Prostate gland (tissue), 2 donors: Measurements from ENCODE around the gene GH1. TPM values are rescaled to one million over a fixed set of nuclear protein-coding genes. Genes with fewer than 3 reads are reported as not detected.
"Not testable (repeated sequence)": the region's sequence is repeated elsewhere in the genome, so short reads cannot be mapped to it uniquely, and the experiment has no call there.

ENCODE experiments used
- DNase-seq: peaks from one replicate; pipeline ENCODE4 v3.0.0-alpha.2; 2019; ENCODE audit warnings: low spot score
- H3K27ac ChIP-seq, 2 donors: fragments of 200-600 bp; sonication (generic); 2 replicates each; pipeline ENCODE4 v1.5.1; 2017 to 2019
- H3K27me3 ChIP-seq: fragments of 200-600 bp; sonication (generic); replicated peaks from 2 replicates; pipeline ENCODE4 v1.5.1; 2019; ENCODE audit not compliant: insufficient read depth
- H3K36me3 ChIP-seq, 2 donors: fragments of 200-600 bp; sonication (generic); 1 replicate in 1 of 2; 2 replicates in 1 of 2; pipeline versions ENCODE4 v1.5.1 to v1.8.1; 2017 to 2019
- H3K4me1 ChIP-seq: fragments of 200-600 bp; sonication (generic); replicated peaks from 2 replicates; pipeline ENCODE4 v1.5.1; 2019
- H3K4me3 ChIP-seq, 2 donors: fragments of 200-600 bp; sonication (generic); 2 replicates each; pipeline ENCODE4 v1.5.1; 2017 to 2019
- H3K9me3 ChIP-seq: fragments of 200-600 bp; sonication (generic); 2 replicates; pipeline ENCODE4 v1.5.1; 2017
- WGBS: methylation state at CpG from one replicate; pipeline ENCODE4 v1.1.5; 2018; 5-methylcytosine and 5-hydroxymethylcytosine counted together
- intact Hi-C: fragments of 100-400 bp; cut with DNase I; formaldehyde crosslinking; loops from one replicate; pipeline ENCODE4 v1.14.2; 2022
- small RNA-seq, 2 donors: library from RNA; depleted of rRNA; stranded (forward); fragments of <200 nt; gene quantifications; one replicate each; pipeline ENCODE3, GENCODE V24; 2016
- total RNA-seq, 2 donors: library from RNA; depleted of rRNA; stranded (reverse); fragments of >200 nt; gene quantifications; one replicate each; pipeline ENCODE4 v1.1.0, GENCODE V29; 2016

The GH1 gene
- total RNA-seq, 2 donors from 2014 or later = not detected

DNA sequence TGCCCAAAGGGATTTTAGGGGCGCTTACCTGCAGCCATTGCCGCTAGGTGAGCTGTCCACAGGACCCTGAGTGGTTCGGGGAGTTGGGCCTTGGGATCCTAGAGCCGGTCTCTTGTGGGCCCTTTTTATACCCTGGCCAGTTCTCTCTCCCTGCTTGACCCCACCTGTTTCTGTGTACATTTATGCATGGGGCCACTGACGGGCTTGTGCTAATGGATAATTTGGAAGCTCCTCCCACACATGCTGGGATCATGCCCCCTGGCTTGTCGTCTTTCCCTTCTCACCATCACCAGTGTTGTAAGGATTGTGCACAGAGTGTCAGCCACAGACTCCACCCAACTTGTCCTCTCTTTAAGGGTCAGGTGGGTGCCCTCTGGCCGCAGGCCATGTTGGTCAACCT lies 45.1 kb downstream of the GH1 start, which contains the start of gene CSH2:
TSS of gene CSH2 (minus strand) at position 101 of the 400 bp plus-strand sequence. CDS start at position 38, 63 bp downstream.
- H3K4me3 ChIP-seq, H3K27ac ChIP-seq, H3K27me3 ChIP-seq, DNase-seq, H3K4me1 ChIP-seq, intact Hi-C loops, H3K9me3 ChIP-seq, H3K36me3 ChIP-seq: not testable (repeated sequence)
- WGBS = 78% methylated on average over 6 of the region's 7 CpGs

DNA sequence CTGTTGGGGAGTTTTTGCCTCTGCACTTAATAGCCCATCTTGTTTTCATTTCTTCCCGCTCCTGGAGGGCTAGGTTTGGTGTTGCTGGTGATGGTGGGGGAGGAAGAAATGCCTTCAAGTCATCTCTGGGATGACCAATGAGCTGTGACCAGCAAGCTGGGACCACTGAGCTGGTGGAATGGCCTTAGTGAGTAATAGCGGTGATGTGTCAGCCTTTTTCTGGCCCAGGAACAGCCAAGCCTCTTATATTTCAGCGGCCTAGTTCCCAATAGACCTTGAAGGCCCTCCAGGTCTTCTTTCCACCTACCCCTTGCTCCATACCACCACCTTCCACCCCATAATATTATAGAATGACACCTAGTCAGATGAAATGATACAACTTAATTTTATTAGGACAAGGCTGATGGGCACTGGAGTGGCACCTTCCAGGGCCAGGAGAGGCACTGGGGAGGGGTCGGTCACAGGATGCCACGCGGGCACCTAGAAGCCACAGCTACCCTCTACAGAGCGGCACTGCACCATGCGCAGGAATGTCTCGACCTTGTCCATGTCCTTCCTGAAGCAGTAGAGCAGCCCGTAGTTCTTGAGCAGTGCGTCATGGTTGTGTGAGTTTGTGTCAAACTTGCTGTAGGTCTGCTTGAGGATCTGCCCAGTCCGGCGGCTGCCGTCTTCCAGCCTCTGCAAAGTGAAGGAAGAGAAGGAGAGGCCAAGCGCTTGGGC lies 46.8 kb downstream of the GH1 start:
- H3K27me3 ChIP-seq, H3K36me3 ChIP-seq, H3K27ac ChIP-seq, H3K4me3 ChIP-seq, intact Hi-C loops, H3K4me1 ChIP-seq, H3K9me3 ChIP-seq, DNase-seq: not testable (repeated sequence)
- 94% methylated on average over 14 of the region's 15 CpGs for WGBS

DNA sequence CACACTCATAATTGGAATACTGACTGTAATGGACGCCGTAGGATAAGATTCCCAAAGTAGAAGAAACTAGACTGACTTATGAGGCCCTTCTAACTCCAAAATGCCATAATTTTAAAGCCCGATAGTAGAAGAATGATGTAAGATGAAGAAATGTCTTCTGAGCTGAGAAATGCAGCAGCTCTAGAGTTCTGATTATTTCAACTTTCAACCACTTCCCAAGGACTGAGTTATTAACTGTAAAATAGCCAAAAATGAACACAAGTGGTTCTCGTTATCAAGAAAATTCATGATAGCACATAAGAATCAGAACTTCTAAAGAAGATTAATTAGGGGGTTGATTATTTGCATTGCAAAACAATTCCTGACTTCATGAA lies 48.4 kb downstream of the GH1 start:
- intact Hi-C loops, H3K4me1 ChIP-seq, H3K36me3 ChIP-seq, H3K27ac ChIP-seq, H3K4me3 ChIP-seq, H3K9me3 ChIP-seq, H3K27me3 ChIP-seq, DNase-seq: not testable (repeated sequence)
- WGBS = 84% methylated on average over 4 of the region's 4 CpGs

DNA sequence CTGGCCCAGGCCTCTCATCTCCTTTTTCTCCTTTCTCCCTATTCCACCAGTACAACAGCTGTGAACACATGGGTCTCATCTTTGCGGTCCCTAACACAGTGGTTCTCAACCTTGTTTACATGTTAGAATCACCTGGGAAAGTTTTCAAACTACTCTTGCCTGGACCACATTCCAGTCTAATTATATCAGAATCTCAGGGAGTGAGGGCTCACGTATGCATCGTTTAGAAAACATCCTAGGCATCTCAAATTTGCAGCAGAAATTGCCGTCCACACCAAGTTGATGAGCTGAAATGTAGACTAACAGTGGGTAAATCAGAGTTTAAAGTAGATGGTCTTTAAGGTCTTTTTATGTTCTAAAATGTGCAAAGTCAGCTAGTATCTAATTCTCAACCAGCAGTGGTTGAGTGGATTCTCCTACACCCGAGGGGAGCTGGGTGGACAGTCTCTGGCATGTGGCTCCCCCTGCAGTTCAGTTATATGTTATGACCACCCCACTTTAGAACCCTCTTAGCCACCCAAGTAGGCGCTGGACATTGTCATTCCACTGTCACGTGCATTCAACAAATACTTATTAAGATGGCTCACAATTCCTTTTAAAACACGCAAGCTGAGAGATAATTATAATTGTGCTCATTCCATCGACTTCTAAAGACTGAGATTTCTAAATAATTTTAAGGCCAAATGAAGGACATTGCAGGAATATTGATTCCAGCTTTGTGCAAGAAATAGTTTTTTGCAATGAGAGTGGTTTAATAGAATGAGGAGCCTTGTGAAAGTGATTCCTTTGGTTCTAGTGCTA lies 48.9 kb downstream of the GH1 start:
- DNase-seq, H3K36me3 ChIP-seq, H3K4me3 ChIP-seq, H3K4me1 ChIP-seq, H3K27me3 ChIP-seq, H3K27ac ChIP-seq, H3K9me3 ChIP-seq, intact Hi-C loops: not testable (repeated sequence)
- WGBS = 42% methylated on average over 9 of the region's 9 CpGs

Small RNA genes within 50 kb of the gene (small RNA-seq; reads per million reads assigned to genes)
- gene AC040958.1 = 0 reads per million in 2 donors
- 0 reads per million in 2 donors for gene AC127029.1
- gene GH1 = 0 reads per million in 2 donors

Other genes starting within 250 kb of the GH1 start
- gene LIMD2, start 218.7 kb downstream of the GH1 start, total RNA-seq = 10 to 100 TPM; 29.9 to 51.9 TPM
- gene STRADA, start 177.0 kb downstream of the GH1 start, total RNA-seq = 10 to 100 TPM; 15.7 to 37.1 TPM
- 10 to 100 TPM; 50.3 to 90.8 TPM for gene CCDC47, start 145.2 kb downstream of the GH1 start, total RNA-seq
- gene DDX42, start 144.7 kb downstream of the GH1 start, total RNA-seq = 100 to 1,000 TPM in 1 of 2 donors, 10 to 100 TPM in 1; 71.0 to 105 TPM
- 100 to 1,000 TPM in 1 of 2 donors, 10 to 100 TPM in 1; 94.0 to 109 TPM for gene PSMC5, start 91.4 kb downstream of the GH1 start, total RNA-seq
- gene FTSJ3, start 91.2 kb downstream of the GH1 start, total RNA-seq = 10 to 100 TPM; 29.4 to 46.6 TPM
- gene SMARCD2, start 76.2 kb downstream of the GH1 start, total RNA-seq = 100 to 1,000 TPM; 182 to 247 TPM
- gene CSH2, start 45.2 kb downstream of the GH1 start, total RNA-seq = not detected
- not detected for gene GH2, start 36.9 kb downstream of the GH1 start, total RNA-seq
- gene CSH1, start 22.3 kb downstream of the GH1 start, total RNA-seq = not detected
- gene CSHL1, start 7.6 kb downstream of the GH1 start, total RNA-seq = under 1 TPM in 1 of 2 donors, not detected in 1; 0.34 TPM
- 1 to 10 TPM; 1.6 to 2.2 TPM for gene CD79B, start 13.5 kb upstream of the GH1 start, total RNA-seq
- under 1 TPM; 0.23 TPM for gene SCN4A, start 54.1 kb upstream of the GH1 start, total RNA-seq
- under 1 TPM; 0.09 to 0.74 TPM for gene PRR29, start 79.5 kb upstream of the GH1 start, total RNA-seq
- gene ICAM2, start 101.8 kb upstream of the GH1 start, total RNA-seq = 10 to 100 TPM in 1 of 2 donors, 1 to 10 TPM in 1; 7.3 to 12.6 TPM
- 10 to 100 TPM; 14.4 to 21.4 TPM for gene ERN1, start 211.3 kb upstream of the GH1 start, total RNA-seq